HG02973 (cell line): Measurements from ENCODE around the gene WDR13.

Source experiments
- ATAC-seq: cut with Tn5 transposase; IDR thresholded peaks from one replicate; pipeline ENCODE4 v1.9.1; 2021; ENCODE audit warnings: moderate library complexity; ENCODE audit not compliant: unreplicated experiment

Gene WDR13

GRCh38 chrX:48592971-48593370 lies 4.3 kb upstream of the WDR13 start:
- ATAC-seq: no peak

- no peak for ATAC-seq
These were observed 1.4 kb upstream of the WDR13 start for GRCh38 chrX:48595929-48596328.

GRCh38 chrX:48598614-48599013 lies 1.3 kb downstream of the WDR13 start:
- ATAC-seq: no peak

GRCh38 chrX:48599341-48599740 lies 2.0 kb downstream of the WDR13 start:
- no peak for ATAC-seq

GRCh38 chrX:48600226-48600625 lies 2.9 kb downstream of the WDR13 start:
- ATAC-seq: no peak

GRCh38 chrX:48601741-48602394 lies 4.6 kb downstream of the WDR13 start:
- ATAC-seq: no peak

GRCh38 chrX:48604701-48605100 lies 7.4 kb downstream of the WDR13 start:
- no peak for ATAC-seq

- no peak for ATAC-seq
These were observed 8.8 kb downstream of the WDR13 start for GRCh38 chrX:48606091-48606490.

GRCh38 chrX:48611703-48612102 lies 14.4 kb downstream of the WDR13 start:
- no peak for ATAC-seq

- ATAC-seq: no peak
These were observed 16.3 kb downstream of the WDR13 start for GRCh38 chrX:48613502-48614160.

- ATAC-seq: no peak
These were observed 19.3 kb downstream of the WDR13 start for GRCh38 chrX:48616576-48616975.

- no peak for ATAC-seq
These were observed 20.4 kb downstream of the WDR13 start for GRCh38 chrX:48617542-48618340.

GRCh38 chrX:48626401-48627298 lies 29.4 kb downstream of the WDR13 start:
- ATAC-seq: no peak

- ATAC-seq: peak; percentile 96
These were observed 34.2 kb downstream of the WDR13 start for GRCh38 chrX:48631376-48632090.

GRCh38 chrX:48632207-48632606 lies 34.9 kb downstream of the WDR13 start:
- ATAC-seq: no peak

GRCh38 chrX:48636301-48636700 lies 39.0 kb downstream of the WDR13 start:
- ATAC-seq: no peak

GRCh38 chrX:48636776-48637175 lies 39.5 kb downstream of the WDR13 start:
- no peak for ATAC-seq

- ATAC-seq: no peak
These were observed 48.4 kb downstream of the WDR13 start for GRCh38 chrX:48645669-48646068.

GRCh38 chrX:48648336-48648751 lies 51.1 kb downstream of the WDR13 start:
- no peak for ATAC-seq

- no peak for ATAC-seq
These were observed 51.8 kb downstream of the WDR13 start for GRCh38 chrX:48649102-48649501.
